ENCODE data around the gene ZNF763. TPM values are rescaled to one million over a fixed set of nuclear protein-coding genes. Genes with fewer than 3 reads are reported as not detected.
"Not testable (repeated sequence)": the region's sequence is repeated elsewhere in the genome, so short reads cannot be mapped to it uniquely, and the experiment has no call there.

ZNF763 gene
- polyA plus RNA-seq, 1 donor from 2014 or later = 2.4 TPM

DNA sequence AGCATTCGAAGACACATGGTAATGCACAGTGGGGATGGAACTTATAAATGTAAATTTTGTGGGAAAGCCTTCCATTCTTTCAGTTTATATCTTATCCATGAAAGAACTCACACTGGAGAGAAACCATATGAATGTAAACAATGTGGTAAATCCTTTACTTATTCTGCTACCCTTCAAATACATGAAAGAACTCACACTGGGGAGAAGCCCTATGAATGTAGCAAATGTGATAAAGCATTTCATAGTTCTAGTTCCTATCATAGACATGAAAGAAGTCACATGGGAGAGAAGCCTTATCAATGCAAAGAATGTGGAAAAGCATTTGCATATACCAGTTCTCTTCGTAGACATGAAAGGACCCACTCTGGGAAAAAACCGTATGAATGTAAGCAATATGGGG lies 16.2 kb upstream of the ZNF763 start:
- Mint-ChIP-seq H3K4me1 (no peaks in the 10 kb centered on the region), H3K36me3 (peaks cover 35% of the 10 kb centered on the region), H3K27me3 (no peaks in the 10 kb centered on the region), H3K9me3 (peaks cover 24 to 55% (median 43%) of the 10 kb centered on the region in 3 donors), H3K4me3 (peak overlapping the region in 1 of 4 donors; percentile 47), H3K27ac (peak overlapping the region in 2 of 3 donors; percentile 29 to 72)

DNA sequence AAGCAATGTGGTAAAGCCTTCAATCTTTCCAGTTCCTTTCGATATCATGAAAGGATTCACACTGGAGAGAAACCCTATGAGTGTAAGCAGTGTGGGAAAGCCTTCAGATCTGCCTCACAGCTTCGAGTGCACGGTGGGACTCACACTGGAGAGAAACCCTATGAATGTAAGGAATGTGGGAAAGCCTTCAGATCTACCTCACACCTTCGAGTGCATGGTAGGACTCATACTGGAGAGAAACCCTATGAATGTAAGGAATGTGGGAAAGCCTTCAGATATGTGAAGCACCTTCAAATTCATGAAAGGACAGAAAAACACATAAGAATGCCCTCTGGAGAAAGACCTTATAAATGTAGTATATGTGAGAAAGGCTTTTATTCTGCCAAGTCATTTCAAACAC lies 15.6 kb upstream of the ZNF763 start:
- H3K4me3 Mint-ChIP-seq = peak overlapping the region in 2 of 4 donors; percentile 15 to 75
- H3K4me1 Mint-ChIP-seq = no peaks in the 10 kb centered on the region
- peaks cover 23 to 50% (median 37%) of the 10 kb centered on the region in 3 donors for H3K9me3 Mint-ChIP-seq
- H3K27ac Mint-ChIP-seq = peak overlapping the region in 2 of 3 donors; percentile 29 to 72
- peaks cover 31% of the 10 kb centered on the region for H3K36me3 Mint-ChIP-seq
- no peaks in the 10 kb centered on the region for H3K27me3 Mint-ChIP-seq

DNA sequence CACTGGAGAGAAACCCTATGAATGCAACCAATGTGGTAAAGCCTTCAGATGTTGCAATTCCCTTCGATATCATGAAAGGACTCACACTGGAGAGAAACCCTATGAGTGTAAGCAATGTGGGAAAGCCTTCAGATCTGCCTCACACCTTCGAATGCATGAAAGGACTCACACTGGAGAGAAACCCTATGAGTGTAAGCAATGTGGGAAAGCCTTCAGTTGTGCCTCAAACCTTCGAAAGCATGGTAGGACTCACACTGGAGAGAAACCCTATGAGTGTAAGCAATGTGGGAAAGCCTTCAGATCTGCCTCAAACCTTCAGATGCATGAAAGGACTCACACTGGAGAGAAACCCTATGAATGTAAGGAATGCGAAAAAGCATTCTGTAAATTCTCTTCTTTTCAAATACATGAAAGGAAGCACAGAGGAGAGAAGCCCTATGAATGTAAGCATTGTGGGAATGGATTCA lies 15.2 kb upstream of the ZNF763 start:
- H3K4me3 Mint-ChIP-seq = peak overlapping the region in 1 of 4 donors; percentile 75
- peaks cover 19 to 49% (median 35%) of the 10 kb centered on the region in 3 donors for H3K9me3 Mint-ChIP-seq
- H3K27ac Mint-ChIP-seq = peak overlapping the region in 1 of 3 donors; percentile 72
- peaks cover 27% of the 10 kb centered on the region for H3K36me3 Mint-ChIP-seq
- not testable (repeated sequence) for H3K4me1 Mint-ChIP-seq, H3K27me3 Mint-ChIP-seq

DNA sequence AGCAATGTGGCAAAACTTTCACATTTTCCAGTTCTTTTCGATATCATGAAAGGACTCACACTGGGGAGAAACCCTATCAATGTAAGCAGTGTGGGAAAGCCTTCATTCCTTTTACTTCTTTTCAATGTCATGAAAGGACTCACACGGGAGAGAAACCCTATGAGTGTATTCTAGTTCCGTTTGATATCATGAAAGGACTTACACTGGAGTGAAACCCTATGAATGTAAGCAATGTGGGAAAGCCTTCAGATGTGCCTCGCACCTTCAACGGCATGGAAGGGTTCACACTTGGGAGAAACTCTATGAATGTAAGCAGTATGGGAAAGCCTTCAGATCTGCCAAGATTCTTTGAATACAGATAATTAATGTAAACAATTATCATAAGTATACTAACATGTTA lies 14.5 kb upstream of the ZNF763 start:
- Mint-ChIP-seq H3K27ac (no peak overlapping the region), H3K4me3 (no peak overlapping the region), H3K4me1 (no peaks in the 10 kb centered on the region), H3K27me3 (no peaks in the 10 kb centered on the region), H3K36me3 (peaks cover 26% of the 10 kb centered on the region), H3K9me3 (peaks cover 18 to 45% (median 32%) of the 10 kb centered on the region in 3 donors)

DNA sequence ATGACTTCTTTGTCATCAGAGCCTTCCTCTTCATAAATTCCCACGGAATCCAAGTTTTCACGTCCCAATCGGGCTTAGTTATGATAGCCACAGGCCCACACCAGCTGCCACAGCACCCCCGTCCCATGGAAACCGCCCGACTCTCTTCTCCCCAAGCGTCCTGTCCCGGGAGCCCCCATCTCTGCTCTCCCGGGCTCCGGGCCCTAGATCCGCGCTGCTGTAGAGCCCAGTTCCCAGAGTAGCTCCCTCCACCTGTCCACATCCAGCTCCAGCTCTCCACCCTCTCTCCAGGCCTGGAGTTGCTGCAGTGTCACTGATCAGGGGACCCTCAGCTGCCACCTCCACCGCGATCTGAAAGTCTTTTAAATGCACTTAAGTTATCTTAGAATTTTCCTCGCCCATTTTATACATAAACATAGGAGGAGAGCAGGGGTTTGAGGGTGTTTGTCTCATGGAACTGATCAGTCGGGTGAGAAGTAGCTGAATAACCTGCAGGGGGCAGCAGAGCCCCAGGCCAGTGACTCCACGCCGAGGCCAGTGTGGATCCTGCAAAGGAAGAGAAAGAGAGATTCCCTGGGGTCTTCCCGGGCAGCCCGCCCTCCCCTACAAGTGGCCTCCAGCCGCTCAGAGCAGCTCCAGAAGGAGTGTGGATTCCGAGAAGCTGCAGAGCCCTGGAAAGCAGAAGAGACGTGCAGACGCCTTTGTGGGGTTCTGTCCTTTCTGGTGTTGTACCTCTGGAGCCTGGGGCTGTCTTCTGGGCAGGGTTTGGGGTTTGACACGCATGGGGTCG lies 1.1 kb upstream of the ZNF763 start:
- H3K4me3 Mint-ChIP-seq = peak overlapping the region; percentile 90 to 99 (median 96)
- peak overlapping the region; percentile 92 to 98 (median 94) for H3K27ac Mint-ChIP-seq
- peaks cover 5% of the 10 kb centered on the region for H3K36me3 Mint-ChIP-seq
- H3K4me1 Mint-ChIP-seq = peaks cover 22 to 29% (median 26%) of the 10 kb centered on the region in 3 donors
- H3K9me3 Mint-ChIP-seq = peaks cover 0 to 3% (median 0%) of the 10 kb centered on the region in 3 donors
- no peaks in the 10 kb centered on the region for H3K27me3 Mint-ChIP-seq

DNA sequence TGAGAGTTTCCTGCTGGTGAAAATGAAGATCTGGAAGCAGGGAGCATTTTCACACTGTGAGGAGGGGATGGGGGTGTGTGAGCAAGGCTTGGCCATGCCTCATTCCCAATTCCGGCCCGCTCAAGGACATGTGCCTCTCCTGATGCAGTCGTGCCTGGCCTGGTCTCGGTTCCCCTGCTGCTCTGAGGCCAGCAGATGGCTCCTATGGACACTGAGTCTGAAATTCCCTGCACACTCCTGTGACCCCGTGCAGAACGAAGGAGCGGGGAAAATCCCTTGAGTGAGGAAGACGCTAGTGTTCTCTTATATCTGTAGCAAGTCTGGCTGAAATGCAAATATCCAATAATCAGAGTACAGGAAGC lies 363 bp upstream of the ZNF763 start:
- H3K4me3 Mint-ChIP-seq = peak overlapping the region; percentile 90 to 99 (median 96)
- peaks cover 0 to 3% (median 0%) of the 10 kb centered on the region in 3 donors for H3K9me3 Mint-ChIP-seq
- peaks cover 7% of the 10 kb centered on the region for H3K36me3 Mint-ChIP-seq
- H3K4me1 Mint-ChIP-seq = peaks cover 22 to 29% (median 26%) of the 10 kb centered on the region in 3 donors
- H3K27ac Mint-ChIP-seq = peak overlapping the region; percentile 92 to 98 (median 94)
- H3K27me3 Mint-ChIP-seq = no peaks in the 10 kb centered on the region

DNA sequence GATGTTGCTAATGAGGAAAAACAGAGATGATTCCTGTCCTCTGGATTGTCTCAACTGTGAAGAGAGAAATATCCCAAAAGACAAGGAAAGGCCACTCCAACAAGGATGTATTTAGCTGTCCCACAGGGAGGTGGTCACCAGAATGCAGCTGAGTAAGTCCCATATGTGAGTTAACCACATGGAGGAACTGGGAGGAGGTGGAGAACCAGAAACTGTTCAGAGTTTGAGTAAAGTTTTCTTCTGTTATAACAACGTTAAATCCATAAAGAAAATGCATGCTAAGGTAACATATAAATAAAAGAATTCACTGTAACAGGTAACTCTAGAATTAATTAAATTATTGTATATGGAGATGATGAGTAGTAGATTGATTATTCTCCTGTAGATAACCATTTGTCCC lies 5.3 kb downstream of the ZNF763 start:
- Mint-ChIP-seq H3K9me3 (peaks cover 5 to 11% (median 8%) of the 10 kb centered on the region in 3 donors), H3K36me3 (peaks cover 15% of the 10 kb centered on the region), H3K27ac (no peak overlapping the region), H3K27me3 (no peaks in the 10 kb centered on the region), H3K4me3 (peak overlapping the region in 1 of 4 donors; percentile 9), H3K4me1 (peaks cover 15 to 20% (median 17%) of the 10 kb centered on the region in 3 donors)

DNA sequence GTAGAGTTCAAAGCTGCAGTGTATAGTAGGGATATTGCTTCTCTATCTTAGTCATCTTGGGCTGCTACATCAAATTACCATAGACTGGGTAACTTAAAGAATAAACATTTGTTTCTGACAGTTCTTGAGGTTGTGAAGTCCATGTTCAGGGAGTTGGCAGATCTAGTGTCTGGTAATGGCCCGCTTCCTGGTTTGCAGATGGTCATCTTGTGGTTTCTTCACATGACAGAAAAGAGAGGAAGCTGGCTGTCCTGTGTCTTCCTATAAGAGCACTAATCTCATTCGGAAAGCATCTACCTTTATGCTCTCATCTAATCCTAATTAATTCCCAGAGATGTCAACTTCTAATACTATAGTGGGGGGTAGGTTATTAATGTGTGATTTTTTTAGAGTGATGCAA lies 6.2 kb downstream of the ZNF763 start:
- Mint-ChIP-seq H3K27ac (peak overlapping the region in 1 of 3 donors; percentile 32), H3K9me3 (peaks cover 5 to 14% (median 14%) of the 10 kb centered on the region in 3 donors), H3K27me3 (no peaks in the 10 kb centered on the region), H3K36me3 (peaks cover 11% of the 10 kb centered on the region), H3K4me1 (peaks cover 10 to 13% (median 10%) of the 10 kb centered on the region in 3 donors), H3K4me3 (no peak overlapping the region)

DNA sequence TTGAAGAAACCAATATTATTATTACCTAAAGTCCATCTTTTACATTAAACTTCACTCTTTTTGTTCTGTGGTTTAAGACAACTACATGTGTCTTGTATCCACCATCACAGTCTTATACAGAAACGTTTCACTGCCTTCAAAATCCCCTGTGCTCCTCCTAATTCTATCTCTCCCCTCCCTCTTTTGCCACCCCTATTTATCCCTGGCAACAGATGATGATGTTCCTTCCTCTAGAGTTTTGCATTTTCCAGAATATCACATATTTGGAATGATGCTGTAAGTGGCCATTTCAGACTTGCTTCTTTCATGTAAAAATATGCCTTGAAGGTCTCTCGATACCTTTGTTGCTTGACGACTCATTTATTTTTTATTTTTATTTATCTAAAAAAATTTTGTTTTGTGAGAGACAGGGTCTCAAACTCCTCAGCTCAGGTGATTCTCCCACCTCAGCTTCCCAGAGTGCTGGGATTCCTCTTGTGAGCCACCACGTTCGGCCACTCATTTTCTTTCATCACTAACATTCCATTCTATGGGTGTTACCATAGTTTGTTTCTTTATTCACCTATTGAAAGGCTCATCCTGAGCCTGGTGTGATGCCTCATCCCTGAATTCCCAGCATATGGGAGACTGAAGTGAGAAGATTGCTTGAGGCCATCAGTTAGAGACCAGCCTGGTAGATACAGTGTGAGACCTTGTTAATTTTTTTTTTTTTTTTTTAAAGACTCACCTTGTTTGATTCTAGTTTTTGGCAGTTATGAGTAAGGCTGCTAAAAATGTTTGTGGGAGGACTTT lies 8.4 kb downstream of the ZNF763 start:
- Mint-ChIP-seq H3K4me1 (peaks cover 2 to 7% (median 5%) of the 10 kb centered on the region in 3 donors), H3K36me3 (peaks cover 17% of the 10 kb centered on the region)

DNA sequence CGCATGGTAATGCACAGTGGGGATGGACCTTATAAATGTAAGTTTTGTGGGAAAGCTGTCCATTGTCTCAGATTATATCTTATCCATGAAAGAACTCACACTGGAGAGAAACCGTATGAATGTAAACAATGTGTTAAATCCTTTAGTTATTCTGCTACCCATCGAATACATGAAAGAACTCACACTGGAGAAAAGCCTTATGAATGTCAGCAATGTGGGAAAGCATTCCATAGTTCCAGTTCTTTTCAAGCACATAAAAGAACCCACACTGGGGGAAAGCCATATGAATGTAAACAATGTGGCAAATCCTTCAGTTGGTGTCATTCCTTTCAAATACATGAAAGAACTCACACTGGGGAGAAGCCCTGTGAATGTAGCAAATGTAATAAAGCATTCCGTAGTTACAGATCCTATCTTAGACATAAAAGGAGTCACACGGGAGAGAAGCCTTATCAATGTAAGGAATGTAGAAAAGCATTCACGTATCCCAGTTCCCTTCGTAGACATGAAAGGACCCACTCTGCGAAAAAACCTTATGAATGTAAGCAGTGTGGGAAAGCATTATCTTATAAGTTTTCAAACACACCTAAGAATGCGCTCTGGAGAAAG lies 13.8 kb downstream of the ZNF763 start:
- no peaks in the 10 kb centered on the region for H3K27me3 Mint-ChIP-seq
- H3K36me3 Mint-ChIP-seq = peaks cover 12% of the 10 kb centered on the region
- H3K27ac Mint-ChIP-seq = no peak overlapping the region
- H3K4me3 Mint-ChIP-seq = no peak overlapping the region
- peaks cover 7 to 36% (median 33%) of the 10 kb centered on the region in 3 donors for H3K9me3 Mint-ChIP-seq
- no peaks in the 10 kb centered on the region for H3K4me1 Mint-ChIP-seq

More for the DNA sequence above, 8.4 kb downstream of the ZNF763 start:
- Mint-ChIP-seq H3K9me3 (peaks cover 7 to 27% (median 21%) of the 10 kb centered on the region in 3 donors), H3K27me3 (no peaks in the 10 kb centered on the region), H3K4me3 (peak overlapping the region in 1 of 4 donors; percentile 32), H3K27ac (no peak overlapping the region)

DNA sequence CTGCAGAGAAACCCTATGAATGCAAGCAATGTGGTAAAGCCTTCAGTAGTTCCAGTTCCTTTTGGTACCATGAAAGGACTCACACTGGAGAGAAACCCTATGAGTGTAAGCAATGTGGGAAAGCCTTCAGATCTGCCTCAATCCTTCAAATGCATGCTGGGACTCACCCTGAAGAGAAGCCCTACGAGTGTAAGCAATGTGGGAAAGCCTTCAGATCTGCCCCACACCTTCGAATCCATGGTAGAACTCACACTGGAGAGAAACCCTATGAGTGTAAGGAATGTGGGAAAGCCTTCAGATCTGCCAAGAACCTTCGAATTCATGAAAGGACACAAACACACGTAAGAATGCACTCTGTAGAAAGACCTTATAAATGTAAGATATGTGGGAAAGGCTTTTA lies 14.7 kb downstream of the ZNF763 start:
- H3K4me3 Mint-ChIP-seq = no peak overlapping the region
- H3K9me3 Mint-ChIP-seq = peaks cover 7 to 36% (median 33%) of the 10 kb centered on the region in 3 donors
- H3K27ac Mint-ChIP-seq = no peak overlapping the region
- no peaks in the 10 kb centered on the region for H3K27me3 Mint-ChIP-seq
- peaks cover 12% of the 10 kb centered on the region for H3K36me3 Mint-ChIP-seq
- no peaks in the 10 kb centered on the region for H3K4me1 Mint-ChIP-seq

DNA sequence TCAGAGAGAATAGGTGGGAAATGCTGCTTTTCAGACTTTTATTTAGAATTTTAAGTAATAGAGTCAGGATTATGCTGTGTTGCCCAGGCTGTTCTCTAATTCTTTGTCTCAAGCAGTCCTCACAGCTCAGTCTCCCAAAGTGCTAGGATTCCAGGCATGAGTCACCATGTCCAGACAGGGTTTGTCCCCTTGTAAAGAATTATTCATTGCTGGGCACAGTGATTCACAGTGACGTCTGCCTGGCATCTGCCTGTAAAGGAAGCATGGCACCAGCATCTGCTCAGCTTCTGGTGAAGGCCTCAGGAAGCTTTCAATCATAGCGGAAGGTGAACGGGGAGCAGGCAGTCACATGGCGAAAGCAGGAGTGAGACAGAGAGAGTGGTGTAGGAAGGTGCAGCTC lies 17.7 kb downstream of the ZNF763 start:
- peaks cover 7 to 20% (median 20%) of the 10 kb centered on the region in 3 donors for H3K9me3 Mint-ChIP-seq
- H3K4me3 Mint-ChIP-seq = no peak overlapping the region
- H3K27ac Mint-ChIP-seq = no peak overlapping the region
- H3K27me3 Mint-ChIP-seq = no peaks in the 10 kb centered on the region
- H3K4me1 Mint-ChIP-seq = peaks cover 0 to 4% (median 2%) of the 10 kb centered on the region in 3 donors
- peaks cover 10% of the 10 kb centered on the region for H3K36me3 Mint-ChIP-seq

DNA sequence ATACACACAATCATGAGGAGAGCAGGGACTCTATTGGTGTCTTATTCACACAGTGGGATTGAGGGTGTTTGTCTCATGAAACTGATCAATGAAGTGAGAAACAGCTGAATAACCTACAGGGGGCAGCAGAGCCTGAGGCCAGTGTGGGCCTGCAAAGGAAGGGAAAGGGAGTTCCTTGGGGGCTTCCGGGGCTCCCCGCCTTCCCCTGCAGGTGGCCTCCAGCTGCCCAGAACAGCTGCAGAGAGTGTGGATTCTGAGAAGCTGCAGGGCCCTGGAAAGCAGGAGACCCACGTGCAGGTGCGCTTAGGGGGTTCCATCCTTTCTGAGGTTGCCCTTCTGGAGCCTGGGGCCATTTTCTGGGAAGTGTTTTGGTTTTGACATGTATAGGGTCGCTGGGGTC lies 20.1 kb downstream of the ZNF763 start:
- Mint-ChIP-seq H3K27ac (no peak overlapping the region), H3K27me3 (no peaks in the 10 kb centered on the region), H3K9me3 (peaks cover 0 to 10% (median under 1%) of the 10 kb centered on the region in 3 donors), H3K4me1 (peaks cover 3 to 11% (median 5%) of the 10 kb centered on the region in 3 donors), H3K4me3 (peak overlapping the region in 2 of 4 donors; percentile 57 to 81), H3K36me3 (no peaks in the 10 kb centered on the region)

DNA sequence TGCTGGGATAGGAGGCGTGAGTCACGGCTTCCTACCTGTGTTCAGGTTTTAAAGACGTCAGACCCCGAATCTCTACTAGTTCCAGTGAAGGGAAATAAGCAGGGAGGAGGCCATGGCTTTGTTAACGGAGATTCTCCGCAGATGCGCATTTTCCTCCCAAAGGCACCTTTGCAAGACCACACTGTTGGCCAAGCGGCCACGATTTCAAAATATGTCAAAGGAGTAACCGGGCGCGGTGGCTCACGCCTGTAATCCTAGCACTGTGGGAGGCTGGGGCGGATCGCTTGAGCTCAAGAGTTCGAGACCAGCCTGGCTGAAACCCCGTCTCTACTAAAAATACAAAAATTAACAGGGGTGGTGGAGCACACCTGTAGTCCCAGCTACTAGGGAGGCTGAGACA lies 21.9 kb downstream of the ZNF763 start:
- peaks cover 5 to 11% (median 9%) of the 10 kb centered on the region in 3 donors for H3K4me1 Mint-ChIP-seq
- peaks cover 0 to 3% (median 0%) of the 10 kb centered on the region in 3 donors for H3K9me3 Mint-ChIP-seq
- no peaks in the 10 kb centered on the region for H3K27me3 Mint-ChIP-seq
- no peak overlapping the region for H3K27ac Mint-ChIP-seq
- H3K4me3 Mint-ChIP-seq = peak overlapping the region in 2 of 4 donors; percentile 96 to 97
- peaks cover 1% of the 10 kb centered on the region for H3K36me3 Mint-ChIP-seq
